ENCODE results near the gene OR51A7.
"Not testable (repeated sequence)": the region's sequence is repeated elsewhere in the genome, so short reads cannot be mapped to it uniquely, and the experiment has no call there.

Gene OR51A7, protein sequence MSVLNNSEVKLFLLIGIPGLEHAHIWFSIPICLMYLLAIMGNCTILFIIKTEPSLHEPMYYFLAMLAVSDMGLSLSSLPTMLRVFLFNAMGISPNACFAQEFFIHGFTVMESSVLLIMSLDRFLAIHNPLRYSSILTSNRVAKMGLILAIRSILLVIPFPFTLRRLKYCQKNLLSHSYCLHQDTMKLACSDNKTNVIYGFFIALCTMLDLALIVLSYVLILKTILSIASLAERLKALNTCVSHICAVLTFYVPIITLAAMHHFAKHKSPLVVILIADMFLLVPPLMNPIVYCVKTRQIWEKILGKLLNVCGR

DNA sequence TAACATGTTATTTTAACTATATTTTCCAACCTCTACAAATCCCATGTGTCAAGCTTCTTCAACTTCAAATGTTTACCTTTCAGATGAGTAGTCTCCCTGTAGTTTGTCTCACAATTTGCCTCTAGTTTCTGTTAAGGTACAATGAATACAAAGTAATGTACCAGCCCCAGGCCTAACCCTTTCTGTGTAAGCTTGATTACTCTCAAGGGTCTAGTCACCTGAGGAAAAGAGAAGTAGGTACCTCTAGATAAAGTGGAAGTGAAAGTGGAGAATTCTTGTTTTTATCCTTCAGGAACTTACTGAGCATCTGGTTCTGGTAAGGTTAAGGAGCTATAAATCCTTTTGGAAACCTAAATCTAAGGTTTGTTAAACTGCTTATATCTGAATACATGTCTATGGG is at the start of gene OR51A7:
Gene OR51A7 (plus strand): TSS at position 300 of the 400 bp plus-strand sequence. CDS start 3,587 bp downstream, outside the sequence.
- no peak for DNase-seq (ENCODE audit: low read depth in 2 of 2)

GRCh38 chr11:4854286-4854685 is 49.3 kb upstream of the OR51A7 start:
- not testable (repeated sequence) for DNase-seq (ENCODE audit: low read depth in 2 of 2)

DNA sequence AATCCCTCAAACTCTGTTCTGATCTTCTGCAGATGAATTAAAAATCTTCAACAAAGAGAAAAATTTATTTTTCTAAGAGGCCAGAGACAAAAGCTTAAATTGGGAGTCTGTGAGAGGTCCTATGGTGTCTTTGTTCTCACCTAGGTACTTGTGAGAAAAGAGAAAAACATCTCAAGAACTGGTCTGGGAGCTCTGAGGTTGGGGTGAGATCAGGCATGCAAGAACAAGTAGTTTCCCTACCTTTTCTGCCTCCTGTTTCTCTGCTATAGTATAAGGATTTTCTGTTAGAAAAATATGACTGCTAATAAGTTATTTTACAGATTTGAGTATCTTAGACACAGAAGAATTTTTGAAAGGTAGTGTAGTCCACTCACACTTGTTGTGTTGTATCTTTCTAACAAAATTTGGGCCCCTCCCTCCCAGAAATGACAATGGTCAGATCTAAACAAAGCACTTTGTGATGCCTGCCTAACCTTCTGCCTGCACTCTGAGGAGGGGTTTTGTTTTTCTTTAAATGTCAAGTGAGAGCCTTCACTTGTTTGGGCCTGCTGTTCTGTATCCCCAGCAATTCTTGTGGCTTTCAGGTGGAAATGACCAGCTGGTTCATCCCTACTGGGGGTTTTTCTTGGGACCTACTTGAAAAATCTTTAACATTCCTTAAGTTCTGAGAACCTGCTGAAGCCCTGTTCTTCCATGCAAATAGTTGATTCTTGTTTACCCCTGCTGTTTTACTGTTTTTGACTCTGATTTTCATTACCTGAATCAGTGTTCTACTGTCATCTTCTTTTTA is 40.9 kb upstream of the OR51A7 start:
- DNase-seq (ENCODE audit: low read depth in 2 of 2) = no peak

- no peak for DNase-seq (ENCODE audit: low read depth in 2 of 2)
These were observed 39.7 kb upstream of the OR51A7 start for GRCh38 chr11:4863876-4864275.

DNA sequence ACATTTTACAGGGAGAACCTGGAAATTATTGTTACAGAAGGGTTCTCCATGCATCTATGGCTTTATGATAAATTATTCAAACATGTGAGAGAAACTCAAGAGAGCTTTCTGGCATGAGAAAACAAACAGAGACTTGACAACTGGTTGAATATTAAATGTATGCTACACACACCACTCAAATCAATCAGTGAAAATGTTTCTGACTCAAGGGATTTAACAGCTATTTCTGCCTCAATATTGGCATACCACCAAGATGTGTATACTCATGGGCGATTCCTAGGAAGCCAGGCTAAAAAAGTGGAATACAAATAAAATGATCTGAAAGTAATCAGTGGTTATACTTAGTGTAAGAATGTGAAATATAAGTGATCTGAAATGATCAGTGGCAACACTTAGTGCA is 37.7 kb upstream of the OR51A7 start:
- no peak for DNase-seq (ENCODE audit: low read depth in 2 of 2)

GRCh38 chr11:4881188-4881587 is 22.4 kb upstream of the OR51A7 start:
- no peak for DNase-seq (ENCODE audit: low read depth in 2 of 2)

GRCh38 chr11:4881860-4882500 is 21.6 kb upstream of the OR51A7 start, which contains the start of gene OR51T1:
Gene OR51T1 (plus strand): TSS chr11:4881900. CDS start chr11:4881900, 0 bp downstream.
- DNase-seq (ENCODE audit: low read depth in 2 of 2) = no peak

DNA sequence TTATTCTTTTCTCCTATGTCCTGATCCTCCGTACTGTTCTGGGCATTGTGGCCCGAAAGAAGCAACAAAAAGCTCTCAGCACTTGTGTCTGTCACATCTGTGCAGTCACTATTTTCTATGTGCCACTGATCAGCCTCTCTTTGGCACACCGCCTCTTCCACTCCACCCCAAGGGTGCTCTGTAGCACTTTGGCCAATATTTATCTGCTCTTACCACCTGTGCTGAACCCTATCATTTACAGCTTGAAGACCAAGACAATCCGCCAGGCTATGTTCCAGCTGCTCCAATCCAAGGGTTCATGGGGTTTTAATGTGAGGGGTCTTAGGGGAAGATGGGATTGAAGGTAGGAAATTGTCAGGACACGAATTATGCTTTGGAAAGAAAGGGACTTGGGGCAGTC is 21.0 kb upstream of the OR51A7 start:
- DNase-seq (ENCODE audit: low read depth in 2 of 2) = no peak

DNA sequence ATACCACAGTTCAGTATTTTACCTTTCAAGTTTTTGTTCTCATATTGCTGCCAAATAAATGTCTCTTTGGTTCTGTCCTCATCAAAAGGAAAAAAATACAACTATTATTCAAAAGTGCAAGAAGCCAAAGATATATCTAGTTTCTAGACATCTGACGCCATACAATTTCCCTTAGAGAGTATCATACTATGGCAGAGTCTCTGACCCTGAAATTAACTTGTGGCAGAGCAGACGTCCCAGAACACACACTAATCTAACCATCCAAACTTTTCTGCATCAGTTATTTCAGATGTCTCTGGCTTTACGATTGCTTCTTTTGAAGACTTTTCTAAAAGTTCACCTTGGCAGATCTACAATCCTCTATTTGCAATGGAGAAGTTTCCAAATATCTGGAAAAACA is 19.2 kb upstream of the OR51A7 start:
- DNase-seq (ENCODE audit: low read depth in 2 of 2) = no peak

GRCh38 chr11:4886186-4886585 is 17.4 kb upstream of the OR51A7 start:
- DNase-seq (ENCODE audit: low read depth in 2 of 2) = no peak

- no peak for DNase-seq (ENCODE audit: low read depth in 2 of 2)
These were observed 16.0 kb upstream of the OR51A7 start for GRCh38 chr11:4887591-4887990.

- DNase-seq (ENCODE audit: low read depth in 2 of 2) = no peak
These were observed 13.3 kb upstream of the OR51A7 start for GRCh38 chr11:4890279-4890678.

GRCh38 chr11:4891996-4892640 is 11.5 kb upstream of the OR51A7 start:
- no peak for DNase-seq (ENCODE audit: low read depth in 2 of 2)

GRCh38 chr11:4916581-4916980 is 13.0 kb downstream of the OR51A7 start:
- no peak for DNase-seq (ENCODE audit: low read depth in 2 of 2)

GRCh38 chr11:4919250-4919649 is 15.7 kb downstream of the OR51A7 start, which contains the start of gene OR51G2:
Gene OR51G2 (minus strand): TSS chr11:4919350. CDS start chr11:4915663, 3,687 bp downstream.
- no peak for DNase-seq (ENCODE audit: low read depth in 2 of 2)

GRCh38 chr11:4921796-4922195 is 18.2 kb downstream of the OR51A7 start:
- DNase-seq (ENCODE audit: low read depth in 2 of 2) = no peak

GRCh38 chr11:4922304-4922703 is 18.7 kb downstream of the OR51A7 start:
- no peak for DNase-seq (ENCODE audit: low read depth in 2 of 2)

DNA sequence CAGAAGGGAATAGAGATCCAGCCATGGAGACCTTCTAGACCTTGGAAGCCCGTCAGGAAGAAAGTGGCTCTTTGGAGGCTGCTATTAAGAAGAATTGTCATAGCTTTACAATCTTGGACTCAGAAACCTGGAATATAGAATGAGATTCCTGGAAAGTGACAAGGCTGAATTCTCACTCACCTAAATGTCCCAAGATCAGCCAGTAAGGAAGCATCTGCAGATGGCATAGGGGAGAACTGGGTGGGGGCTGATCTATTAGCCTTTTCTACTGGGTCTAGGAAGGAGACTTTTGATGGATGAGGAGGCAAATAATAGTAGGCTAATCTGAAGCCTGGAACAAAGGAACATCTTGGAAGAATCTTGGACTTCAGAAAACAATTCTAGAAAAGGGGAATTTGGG is 20.7 kb downstream of the OR51A7 start, which contains the start of gene OR51G1:
Gene OR51G1 (minus strand): TSS at position 101 of the 400 bp plus-strand sequence. CDS start 0 bp downstream, at position 101.
- no peak for DNase-seq (ENCODE audit: low read depth in 2 of 2)

GRCh38 chr11:4926608-4927007 is 23.0 kb downstream of the OR51A7 start:
- no peak for DNase-seq (ENCODE audit: low read depth in 2 of 2)

GRCh38 chr11:4932751-4933150 is 29.2 kb downstream of the OR51A7 start:
- DNase-seq (ENCODE audit: low read depth in 2 of 2) = no peak

- no peak for DNase-seq (ENCODE audit: low read depth in 2 of 2)
These were observed 33.2 kb downstream of the OR51A7 start for GRCh38 chr11:4936745-4937144.

DNA sequence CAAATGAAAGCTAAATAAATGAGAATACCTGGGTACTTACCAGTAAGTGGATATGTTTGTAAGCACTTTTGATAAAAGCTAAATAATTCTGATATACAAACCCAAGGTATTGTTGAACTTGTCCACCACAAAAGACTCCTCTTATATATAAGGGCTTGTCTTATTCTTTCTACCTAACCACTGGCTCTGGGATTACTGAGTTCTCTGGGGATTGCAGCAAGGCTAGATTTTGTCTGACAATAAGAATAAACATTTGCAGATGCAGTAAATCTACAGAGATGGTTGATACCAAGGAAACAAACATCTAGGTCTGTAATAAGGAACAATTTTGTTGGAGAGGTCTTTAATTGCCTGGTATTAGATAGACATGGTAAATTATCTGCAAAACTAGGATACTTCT is 43.9 kb downstream of the OR51A7 start, which contains the start of gene OR51A4:
Gene OR51A4 (minus strand): TSS at position 101 of the 400 bp plus-strand sequence. CDS start 505 bp downstream, outside the sequence.
- no peak for DNase-seq (ENCODE audit: low read depth in 2 of 2)
